T follicular helper cell (primary cell): Measurements from ENCODE around the gene DNAH9.

ENCODE experiments used
- DNase-seq: peaks from one replicate; pipeline ENCODE4 v3.0.0-alpha.2; 2020; ENCODE audit warnings: low read depth
- total RNA-seq, 2 experiments: gene quantifications; one replicate each; lab custom pipeline; 2026; lab: John Stamatoyannopoulos, UW

Gene DNAH9, protein sequence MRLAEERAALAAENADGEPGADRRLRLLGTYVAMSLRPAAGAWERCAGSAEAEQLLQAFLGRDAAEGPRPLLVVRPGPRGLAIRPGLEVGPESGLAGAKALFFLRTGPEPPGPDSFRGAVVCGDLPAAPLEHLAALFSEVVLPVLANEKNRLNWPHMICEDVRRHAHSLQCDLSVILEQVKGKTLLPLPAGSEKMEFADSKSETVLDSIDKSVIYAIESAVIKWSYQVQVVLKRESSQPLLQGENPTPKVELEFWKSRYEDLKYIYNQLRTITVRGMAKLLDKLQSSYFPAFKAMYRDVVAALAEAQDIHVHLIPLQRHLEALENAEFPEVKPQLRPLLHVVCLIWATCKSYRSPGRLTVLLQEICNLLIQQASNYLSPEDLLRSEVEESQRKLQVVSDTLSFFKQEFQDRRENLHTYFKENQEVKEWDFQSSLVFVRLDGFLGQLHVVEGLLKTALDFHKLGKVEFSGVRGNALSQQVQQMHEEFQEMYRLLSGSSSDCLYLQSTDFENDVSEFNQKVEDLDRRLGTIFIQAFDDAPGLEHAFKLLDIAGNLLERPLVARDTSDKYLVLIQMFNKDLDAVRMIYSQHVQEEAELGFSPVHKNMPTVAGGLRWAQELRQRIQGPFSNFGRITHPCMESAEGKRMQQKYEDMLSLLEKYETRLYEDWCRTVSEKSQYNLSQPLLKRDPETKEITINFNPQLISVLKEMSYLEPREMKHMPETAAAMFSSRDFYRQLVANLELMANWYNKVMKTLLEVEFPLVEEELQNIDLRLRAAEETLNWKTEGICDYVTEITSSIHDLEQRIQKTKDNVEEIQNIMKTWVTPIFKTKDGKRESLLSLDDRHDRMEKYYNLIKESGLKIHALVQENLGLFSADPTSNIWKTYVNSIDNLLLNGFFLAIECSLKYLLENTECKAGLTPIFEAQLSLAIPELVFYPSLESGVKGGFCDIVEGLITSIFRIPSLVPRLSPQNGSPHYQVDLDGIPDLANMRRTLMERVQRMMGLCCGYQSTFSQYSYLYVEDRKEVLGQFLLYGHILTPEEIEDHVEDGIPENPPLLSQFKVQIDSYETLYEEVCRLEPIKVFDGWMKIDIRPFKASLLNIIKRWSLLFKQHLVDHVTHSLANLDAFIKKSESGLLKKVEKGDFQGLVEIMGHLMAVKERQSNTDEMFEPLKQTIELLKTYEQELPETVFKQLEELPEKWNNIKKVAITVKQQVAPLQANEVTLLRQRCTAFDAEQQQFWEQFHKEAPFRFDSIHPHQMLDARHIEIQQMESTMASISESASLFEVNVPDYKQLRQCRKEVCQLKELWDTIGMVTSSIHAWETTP (N-terminal part only)
- 0 reads per million in 2 experiments for total RNA-seq

- DNase-seq: no peak
Measured at GRCh38 chr17:11598274-11599221, at the start of gene DNAH9. Gene DNAH9, plus strand, starts transcription at chr17:11598470. Its CDS starts 29 bp downstream, at chr17:11598499.

- DNase-seq: no peak
Measured at GRCh38 chr17:11550431-11550830, 47.8 kb upstream of the DNAH9 start.

DNA sequence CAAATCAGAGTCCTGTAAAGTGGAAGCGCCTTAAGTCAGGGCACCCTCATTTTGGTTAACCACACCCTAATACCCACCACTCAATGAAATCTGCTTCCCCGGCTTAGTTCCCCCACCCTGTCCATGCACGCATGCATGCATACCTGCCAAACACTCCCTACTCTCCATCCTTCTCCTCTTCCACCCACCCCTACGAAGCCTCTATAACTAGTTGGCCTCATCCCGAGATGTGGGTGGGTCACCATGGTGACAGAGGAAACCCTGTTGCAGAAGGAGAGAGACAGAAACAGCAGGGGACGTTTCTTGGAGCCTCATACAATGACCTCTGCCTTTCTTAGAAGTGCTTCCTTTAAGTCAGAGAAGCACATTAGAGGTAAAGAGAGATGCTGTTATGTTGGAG is 46.8 kb upstream of the DNAH9 start:
- DNase-seq: no peak

GRCh38 chr17:11553135-11553534 is 45.1 kb upstream of the DNAH9 start:
- DNase-seq: no peak

DNA sequence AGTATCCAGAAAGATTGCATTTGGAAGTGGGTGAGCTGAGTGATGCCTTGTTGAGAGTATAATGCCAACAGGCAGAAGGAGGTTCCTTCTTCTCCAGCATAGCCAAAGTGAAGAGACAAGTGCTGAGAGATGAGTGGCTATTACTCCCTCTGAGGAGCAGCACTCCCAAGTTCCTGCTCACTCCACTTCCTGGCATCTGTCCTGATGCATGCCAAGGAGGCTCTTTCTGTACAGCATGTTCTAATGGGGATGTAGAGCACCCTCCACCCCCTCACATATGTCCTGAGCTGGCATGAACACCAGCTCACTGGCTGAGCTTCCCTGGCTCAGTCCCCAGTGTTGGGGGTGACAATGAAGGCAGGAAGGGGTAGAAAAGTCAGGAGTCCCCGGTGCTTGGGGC is 44.2 kb upstream of the DNAH9 start:
- DNase-seq: no peak

GRCh38 chr17:11554542-11554941 is 43.7 kb upstream of the DNAH9 start:
- no peak for DNase-seq

GRCh38 chr17:11555530-11555929 is 42.7 kb upstream of the DNAH9 start:
- DNase-seq: no peak

DNA sequence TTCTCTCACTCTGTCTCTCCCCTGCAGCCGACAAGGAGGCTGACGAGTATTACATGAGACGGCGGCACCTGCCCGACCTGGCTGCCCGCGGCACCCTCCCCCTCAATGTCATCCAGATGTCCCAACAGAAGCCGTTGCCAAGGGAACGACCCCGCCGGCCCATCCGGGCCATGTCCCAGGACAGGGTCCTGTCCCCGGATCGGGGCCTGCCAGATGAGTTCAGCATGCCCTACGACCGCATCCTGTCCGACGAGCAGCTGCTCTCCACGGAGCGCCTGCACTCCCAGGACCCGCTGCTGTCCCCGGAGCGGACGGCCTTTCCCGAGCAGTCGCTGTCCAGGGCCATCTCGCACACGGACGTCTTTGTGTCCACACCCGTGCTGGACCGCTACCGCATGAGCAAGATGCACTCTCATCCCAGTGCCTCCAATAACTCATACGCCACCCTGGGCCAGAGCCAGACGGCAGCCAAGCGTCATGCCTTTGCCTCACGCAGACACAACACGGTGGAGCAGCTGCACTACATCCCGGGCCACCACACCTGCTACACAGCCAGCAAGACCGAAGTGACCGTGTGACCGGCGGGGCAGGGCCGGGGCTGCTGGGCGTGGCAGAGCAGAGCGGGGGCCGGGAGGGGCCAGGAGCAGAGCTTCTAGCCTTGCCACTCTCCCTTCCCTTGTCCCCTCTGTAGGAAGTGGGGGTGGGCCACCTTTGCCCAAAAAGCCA is 40.4 kb upstream of the DNAH9 start:
- DNase-seq: no peak

DNA sequence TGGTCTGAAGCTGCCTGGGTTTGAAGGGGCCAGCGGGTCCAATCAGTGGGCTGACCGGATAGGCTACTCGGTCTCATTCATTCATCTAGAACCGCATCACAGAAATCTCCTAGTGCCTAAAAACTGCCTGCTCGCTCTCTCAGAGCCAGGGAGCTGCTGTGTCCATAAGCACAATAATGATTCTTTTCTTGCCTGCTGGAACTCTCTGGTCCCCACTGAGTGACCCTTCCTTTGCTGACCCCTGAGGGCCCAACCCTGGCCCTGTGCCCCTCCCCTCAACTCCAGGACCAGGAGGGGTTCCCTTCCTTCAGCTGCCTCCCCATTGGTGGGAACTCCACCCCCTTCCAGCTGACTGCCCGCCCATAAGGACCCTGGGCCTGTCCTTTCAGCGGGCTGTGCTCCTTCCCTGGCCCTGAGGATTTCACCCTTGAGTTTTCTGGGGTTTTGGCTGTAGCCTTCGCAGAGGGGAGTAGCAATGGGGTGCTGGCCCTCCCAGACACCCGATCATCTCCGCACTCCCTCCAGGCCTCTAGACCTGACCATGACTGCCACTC is 39.5 kb upstream of the DNAH9 start:
- DNase-seq: no peak

GRCh38 chr17:11559601-11560000 is 38.7 kb upstream of the DNAH9 start:
- DNase-seq: no peak

GRCh38 chr17:11561281-11561680 is 37.0 kb upstream of the DNAH9 start:
- DNase-seq: no peak

DNA sequence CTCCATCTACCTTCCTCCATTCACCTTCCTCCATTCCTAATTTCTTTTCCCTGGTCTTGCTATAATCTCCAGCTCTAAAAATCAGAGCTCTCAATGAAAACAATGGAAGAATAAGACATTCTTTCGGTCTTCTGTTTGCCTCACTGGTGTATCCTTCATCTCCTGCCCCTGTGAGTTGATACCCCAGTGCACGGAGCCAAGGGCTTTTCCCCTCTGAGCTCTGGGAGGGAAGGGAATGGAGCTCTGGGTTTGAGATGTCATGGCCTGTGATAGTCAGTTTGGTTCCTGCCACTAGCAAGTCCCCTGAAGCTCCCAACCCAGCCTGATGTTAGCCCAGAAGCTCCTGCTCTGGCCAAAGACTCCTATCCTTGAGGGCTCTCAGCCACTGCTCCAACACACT is 36.6 kb upstream of the DNAH9 start:
- DNase-seq: no peak

- no peak for DNase-seq
Measured at GRCh38 chr17:11564589-11565380, 33.5 kb upstream of the DNAH9 start.

- DNase-seq: no peak
Measured at GRCh38 chr17:11565591-11565990, 32.7 kb upstream of the DNAH9 start.

- DNase-seq: no peak
Measured at GRCh38 chr17:11578998-11579397, 19.3 kb upstream of the DNAH9 start.

DNA sequence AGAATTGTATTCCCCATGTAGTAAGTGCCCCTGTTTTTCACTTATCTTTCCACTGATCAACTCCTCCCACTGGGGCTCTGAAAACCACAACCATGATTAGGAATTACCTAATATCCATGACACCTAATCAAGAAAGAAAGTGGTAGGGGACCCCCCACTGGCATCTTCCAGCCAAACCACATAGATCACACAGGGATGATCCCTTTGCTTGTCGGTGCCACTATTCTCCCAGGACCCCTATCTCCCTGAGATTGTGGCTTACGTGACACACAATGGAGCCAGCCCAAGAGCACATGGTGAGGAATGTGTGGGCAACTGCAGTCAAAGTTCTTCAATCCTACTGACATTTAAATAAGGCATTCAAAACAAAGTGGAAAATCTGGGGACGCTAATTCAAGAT is 17.6 kb upstream of the DNAH9 start:
- DNase-seq: no peak

DNA sequence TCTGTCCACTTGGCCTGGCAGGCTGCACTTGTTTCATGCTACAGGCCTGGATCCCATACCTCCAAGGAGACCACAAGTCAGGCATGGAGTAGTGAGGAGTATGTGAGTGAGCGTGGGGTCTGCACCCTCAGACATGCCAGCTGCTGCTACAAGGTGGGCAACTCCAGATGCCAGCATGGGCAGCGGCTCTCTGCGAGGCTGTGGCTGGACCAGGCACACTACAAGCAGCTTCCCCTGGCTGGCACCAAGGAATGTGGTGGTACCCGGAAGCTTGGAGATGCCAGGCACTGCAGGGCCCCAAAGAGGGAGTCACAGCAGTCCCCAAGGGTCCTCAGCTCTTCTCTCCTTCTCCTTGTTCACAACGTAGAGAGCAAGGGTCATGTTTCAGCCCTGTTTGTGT is 16.1 kb upstream of the DNAH9 start:
- no peak for DNase-seq

- DNase-seq: no peak
Measured at GRCh38 chr17:11583306-11583992, 14.8 kb upstream of the DNAH9 start.
